Lung (tissue), 12 donors: ENCODE results near the gene IGF2R. TPM values are rescaled to one million over a fixed set of nuclear protein-coding genes. Genes with fewer than 3 reads are reported as not detected.

Experiments
- ATAC-seq: fragments of 200-7000 bp; cut with Tn5 transposase; one replicate; pipeline ENCODE4 v1.9.1; 2020; ENCODE audit warnings: moderate number of reproducible peaks; ENCODE audit not compliant: insufficient read depth, low FRiP score
- DNase-seq, 3 donors: peaks; one replicate each; pipeline ENCODE4 v3.0.0-alpha.2; 2013 to 2017
- H3K27ac ChIP-seq, 2 donors: one replicate each; pipeline ENCODE4 v1.5.1; 2013; ENCODE audit warnings: mild to moderate bottlenecking in 2 of 2, moderate library complexity in 2 of 2, control low read depth in 1 of 2, inconsistent platforms in 1 of 2, low read depth in 1 of 2, low read length in 1 of 2
- H3K27me3 ChIP-seq, 3 donors: one replicate each; pipeline ENCODE4 v1.5.1; 2013; ENCODE audit warnings: low read length in 2 of 3; ENCODE audit not compliant: control insufficient read depth in 3 of 3, insufficient read depth in 3 of 3
- H3K36me3 ChIP-seq, 4 donors: one replicate each; pipeline ENCODE4 v1.5.1; 2013; ENCODE audit warnings: low read length in 4 of 4, mild to moderate bottlenecking in 1 of 4, moderate library complexity in 1 of 4; ENCODE audit not compliant: control insufficient read depth in 4 of 4, insufficient read depth in 4 of 4
- H3K4me1 ChIP-seq, 5 donors: one replicate each; pipeline ENCODE4 v1.5.1; 2013; ENCODE audit warnings: low read length in 5 of 5, mild to moderate bottlenecking in 2 of 5, moderate library complexity in 1 of 5; ENCODE audit not compliant: control insufficient read depth in 5 of 5, insufficient read depth in 5 of 5
- H3K4me3 ChIP-seq: one replicate; pipeline ENCODE4 v1.5.1; 2013; ENCODE audit warnings: mild to moderate bottlenecking, control low read depth, moderate library complexity
- H3K9ac ChIP-seq, 2 donors: one replicate each; pipeline ENCODE4 v1.5.1; 2013; ENCODE audit warnings: low read length in 2 of 2, control low read depth in 1 of 2; ENCODE audit not compliant: insufficient read depth in 1 of 2
- H3K9me3 ChIP-seq, 4 donors: one replicate each; pipeline ENCODE4 v1.5.1; 2013; ENCODE audit warnings: low read length in 3 of 4, mild to moderate bottlenecking in 1 of 4, moderate library complexity in 1 of 4; ENCODE audit not compliant: control insufficient read depth in 4 of 4, insufficient read depth in 3 of 4
- CTCF ChIP-seq: IDR thresholded peaks from 2 replicates; pipeline ENCODE4 v1.5.1; 2012; ENCODE audit warnings: mild to moderate bottlenecking; ENCODE audit errors: control extremely low read depth, extremely low read depth
- WGBS, 2 donors: extraction: QIAGEN DNeasy Blood & Tissue Kit; methylation state at CpG; one replicate each; pipeline ENCODE4 v1.1.7; 2013; 5-methylcytosine and 5-hydroxymethylcytosine counted together
- polyA plus RNA-seq, 2 donors: library from polyadenylated mRNA; stranded (reverse); fragments of 200-250 nt; gene quantifications; one replicate each; pipeline ENCODE4 v1.2.1, GENCODE V29; 2013
- total RNA-seq, 2 donors: library from RNA; depleted of rRNA in 1 of 2; stranded (reverse); fragments of >200 nt in 1 of 2; gene quantifications; one replicate each; pipeline ENCODE4 v1.2.1, GENCODE V29; 2014 to 2021
- donor health status: control.
- donor health status: control.
- donor health status: Bipolar disorder and iron deficiency.
- donor health status: healthy.
- donor health status: DM: yes; HTN: yes; CAD: no.

IGF2R gene
- total and polyA plus RNA-seq, 4 donors = 30.0 to 125 (median 92.6) TPM

GRCh38 chr6:160101277-160102205, 132.7 kb downstream of the IGF2R start:
- Histone ChIP-seq H3K9ac (no peak overlapping the region), H3K4me3 (no peak overlapping the region), H3K36me3 (peaks cover 7 to 50% (median 16%) of the 10 kb centered on the region in 4 donors), H3K9me3 (no peaks in the 10 kb centered on the region), H3K27me3 (no peaks in the 10 kb centered on the region), H3K27ac (peak overlapping the region in 1 of 2 donors; percentile 44), H3K4me1 (peaks cover 0 to 8% (median 0%) of the 10 kb centered on the region in 5 donors)
- 53 to 69% methylated on average over 23 of the region's 23 CpGs for WGBS, 2 donors
- TF ChIP-seq CTCF = no peak
- peak in 1 of 3 donors; percentile 20 for DNase-seq
- no peak for ATAC-seq

- ATAC-seq (no peak), DNase-seq (no peak)
- TF ChIP-seq CTCF = no peak
- Histone ChIP-seq H3K9me3 (no peaks in the 10 kb centered on the region), H3K4me1 (peaks cover 0 to 8% (median 0%) of the 10 kb centered on the region in 5 donors), H3K27me3 (no peaks in the 10 kb centered on the region), H3K27ac (no peak overlapping the region), H3K36me3 (peaks cover 3 to 47% (median 16%) of the 10 kb centered on the region in 4 donors), H3K9ac (no peak overlapping the region), H3K4me3 (no peak overlapping the region)
- WGBS, 2 donors = 97 to 99% methylated on average over 11 to 16 of the region's 16 CpGs
These were observed 133.5 kb downstream of the IGF2R start for GRCh38 chr6:160102399-160102798.

- no peaks in the 10 kb centered on the region for H3K9me3 ChIP-seq
- H3K27me3 ChIP-seq = no peaks in the 10 kb centered on the region
- no peak for TF ChIP-seq CTCF
- DNase-seq = peak in 2 of 3 donors; percentile 10 to 21
- H3K27ac ChIP-seq = no peak overlapping the region
- no peak overlapping the region for H3K4me3 ChIP-seq
- no peak for ATAC-seq
- H3K36me3 ChIP-seq = peaks cover 3 to 44% (median 12%) of the 10 kb centered on the region in 4 donors
- WGBS, 2 donors = 90 to 91% methylated on average over 14 of the region's 14 CpGs
- peaks cover 0 to 8% (median 0%) of the 10 kb centered on the region in 5 donors for H3K4me1 ChIP-seq
- no peak overlapping the region for H3K9ac ChIP-seq
These were observed 134.3 kb downstream of the IGF2R start for GRCh38 chr6:160102956-160103824.
